GM04503 (cell line): Measurements from ENCODE around the gene SLC44A4.
"Not testable (repeated sequence)": the region's sequence is repeated elsewhere in the genome, so short reads cannot be mapped to it uniquely, and the experiment has no call there.

Experiments
- DNase-seq: peaks from one replicate; pipeline ENCODE4 v3.0.0-alpha.2; 2012; ENCODE audit warnings: low read depth

Gene SLC44A4

DNA sequence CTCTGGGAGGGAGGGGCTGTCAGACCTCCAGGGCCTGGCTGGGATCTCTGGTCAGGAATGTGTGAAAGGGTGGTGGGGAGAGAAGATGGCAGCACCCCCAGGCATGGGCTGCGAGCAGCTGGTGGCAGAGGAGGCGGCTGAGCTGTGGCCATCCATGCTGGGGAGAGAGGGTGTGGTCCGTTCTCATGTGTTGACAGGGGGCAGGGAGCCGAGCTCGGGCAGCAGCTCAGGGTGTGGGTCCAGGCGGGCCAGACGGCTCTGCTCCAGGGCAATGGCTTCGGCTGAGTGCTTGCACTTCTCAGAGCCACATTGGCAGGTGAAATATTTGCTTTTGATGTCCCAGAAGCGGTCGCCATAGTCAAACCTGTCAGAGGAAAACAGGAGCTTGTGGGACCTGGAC is 1.1 kb upstream of the SLC44A4 start:
- DNase-seq, result no peak

GRCh38 chr6:31879143-31879542 is 346 bp upstream of the SLC44A4 start:
- no peak for DNase-seq

DNA sequence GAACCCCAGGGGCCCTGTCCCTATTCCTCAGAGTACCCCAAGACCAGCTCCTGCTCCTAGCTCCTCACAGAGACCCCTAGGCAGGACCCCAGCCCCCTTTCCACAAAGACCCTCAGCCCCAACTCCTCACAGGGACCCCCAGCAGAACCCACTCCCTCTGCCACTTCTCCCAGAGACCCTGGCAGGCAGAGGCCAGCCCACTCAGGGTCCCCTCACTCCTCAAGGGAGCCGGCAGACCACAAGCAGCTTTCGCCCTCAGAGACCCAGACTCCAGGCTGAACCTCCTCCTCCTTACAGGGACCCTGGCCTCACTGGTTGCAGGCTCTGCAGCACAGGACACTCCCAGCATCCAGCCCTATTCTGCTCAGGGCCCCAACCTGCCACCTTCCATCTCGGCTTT is 575 bp downstream of the SLC44A4 start:
- DNase-seq, result no peak

GRCh38 chr6:31877651-31878161 is 1.1 kb downstream of the SLC44A4 start:
- DNase-seq, result no peak

- DNase-seq, result no peak
These were observed 1.6 kb downstream of the SLC44A4 start for GRCh38 chr6:31877125-31877650.

GRCh38 chr6:31876357-31876756 is 2.4 kb downstream of the SLC44A4 start:
- DNase-seq, result no peak

GRCh38 chr6:31875877-31876276 is 2.9 kb downstream of the SLC44A4 start:
- DNase-seq, result no peak

- no peak for DNase-seq
These were observed 3.8 kb downstream of the SLC44A4 start for GRCh38 chr6:31874836-31875572.

GRCh38 chr6:31874084-31874670 is 4.6 kb downstream of the SLC44A4 start:
- DNase-seq, result no peak

GRCh38 chr6:31871046-31871659 is 7.6 kb downstream of the SLC44A4 start:
- DNase-seq, result no peak

- no peak for DNase-seq
These were observed 8.3 kb downstream of the SLC44A4 start for GRCh38 chr6:31870385-31870921.

DNA sequence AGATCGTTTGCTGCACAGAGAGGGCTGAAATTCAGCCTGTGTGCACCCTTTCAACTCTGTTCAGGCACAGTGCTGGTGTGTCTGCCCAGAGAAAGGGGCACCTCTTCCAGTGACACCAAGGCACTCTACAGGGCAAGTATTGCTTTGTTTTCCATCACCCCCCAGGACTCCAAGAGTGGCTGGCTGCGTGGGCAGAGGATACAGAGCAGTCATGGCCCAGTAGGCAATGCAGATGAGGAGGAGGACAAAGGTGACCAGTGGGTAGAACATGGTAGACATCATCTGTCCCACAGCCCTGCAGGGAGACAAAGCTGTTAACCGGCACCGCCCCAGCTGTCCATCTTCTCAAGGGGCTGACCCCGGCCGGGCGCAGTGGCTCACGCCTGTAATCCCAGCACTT is 9.5 kb downstream of the SLC44A4 start:
- DNase-seq, result no peak

DNA sequence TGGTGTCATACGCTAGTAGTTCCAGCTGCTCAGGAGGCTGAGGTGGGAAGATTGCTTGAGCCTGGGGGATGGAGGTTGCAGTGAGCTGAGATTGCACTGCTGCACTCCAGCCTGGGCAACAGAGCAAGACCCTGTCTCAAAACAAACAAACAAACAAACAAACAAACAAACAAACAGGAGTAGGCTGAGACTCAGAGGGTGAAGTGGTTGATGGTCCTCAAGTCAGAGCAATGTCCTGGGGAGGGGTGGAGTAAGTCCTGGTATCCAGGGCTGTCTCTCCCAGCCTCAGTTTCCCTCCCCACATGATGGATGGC is 10.2 kb downstream of the SLC44A4 start:
- DNase-seq, result not testable (repeated sequence)

GRCh38 chr6:31865205-31866118 is 13.3 kb downstream of the SLC44A4 start:
- no peak for DNase-seq

DNA sequence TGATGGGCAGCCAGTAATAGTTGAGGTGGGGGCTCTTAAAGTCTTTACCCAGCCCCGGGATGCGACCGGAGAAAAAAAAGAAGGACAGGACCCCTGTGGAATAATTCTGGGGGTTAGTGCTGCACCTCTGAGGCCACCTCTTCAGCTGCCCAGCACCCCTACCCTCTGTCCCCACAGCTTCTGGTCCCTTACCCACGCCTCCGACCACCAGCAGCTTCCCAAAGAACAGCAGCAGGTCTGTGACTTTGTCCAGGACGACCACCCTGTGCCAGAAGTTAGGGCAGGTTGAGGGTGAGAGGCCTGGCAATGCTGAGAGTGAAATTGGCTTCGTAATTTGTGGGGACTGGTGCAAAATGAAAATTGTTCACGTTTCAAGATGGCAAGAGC is 14.0 kb downstream of the SLC44A4 start:
- no peak for DNase-seq

- not testable (repeated sequence) for DNase-seq
These were observed 14.7 kb downstream of the SLC44A4 start for GRCh38 chr6:31864123-31864562.

DNA sequence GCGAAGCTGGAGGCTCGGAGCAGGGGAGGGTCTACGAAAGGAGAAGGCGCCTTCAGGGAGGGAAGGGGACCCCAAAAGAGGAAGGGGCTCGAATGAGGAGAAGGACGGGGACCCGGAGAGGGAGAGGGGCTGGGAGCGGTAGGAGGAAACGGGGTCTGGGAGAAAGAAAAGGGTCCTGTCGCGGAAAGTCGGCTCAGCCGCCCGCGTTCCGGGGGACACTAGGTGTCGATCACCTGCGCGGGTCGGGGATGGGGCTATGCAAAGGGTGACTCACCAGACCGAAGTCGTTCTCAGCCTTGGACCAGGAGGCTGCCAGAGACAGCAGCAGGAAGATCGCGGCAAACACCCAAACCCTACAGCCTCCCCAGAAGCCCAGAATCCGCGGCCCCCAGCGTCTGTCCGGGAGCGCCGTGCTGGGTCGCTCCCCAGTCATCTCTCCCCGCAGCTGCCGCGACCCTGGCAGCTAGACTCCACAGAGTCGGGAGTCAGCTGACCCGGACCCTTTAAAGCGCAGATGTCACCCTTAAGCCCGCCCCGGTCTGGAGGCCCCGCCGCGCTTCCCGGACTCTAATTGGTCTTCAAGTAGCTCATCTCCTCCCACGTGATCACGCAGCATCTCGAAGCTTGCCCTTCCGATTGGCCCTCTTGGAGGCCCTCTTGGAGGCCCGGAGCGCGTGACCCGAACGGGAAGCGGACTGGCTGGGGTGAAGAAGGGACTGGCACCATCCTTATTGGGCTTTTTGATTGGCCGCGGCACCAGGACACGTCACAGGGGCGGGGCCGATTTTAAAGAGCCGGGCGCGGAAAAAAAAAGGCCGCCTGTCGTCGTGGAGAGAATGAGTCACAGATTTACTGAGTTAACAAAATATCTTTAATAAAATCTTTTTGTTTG is 16.2 kb downstream of the SLC44A4 start, which contains the start of gene NEU1:
Gene NEU1 (minus strand): TSS at position 478 of the 892 bp plus-strand sequence. CDS start 45 bp downstream, at position 433.
- peak; percentile 99 for DNase-seq

- DNase-seq, result no peak
These were observed 16.9 kb downstream of the SLC44A4 start for GRCh38 chr6:31861919-31862343.

DNA sequence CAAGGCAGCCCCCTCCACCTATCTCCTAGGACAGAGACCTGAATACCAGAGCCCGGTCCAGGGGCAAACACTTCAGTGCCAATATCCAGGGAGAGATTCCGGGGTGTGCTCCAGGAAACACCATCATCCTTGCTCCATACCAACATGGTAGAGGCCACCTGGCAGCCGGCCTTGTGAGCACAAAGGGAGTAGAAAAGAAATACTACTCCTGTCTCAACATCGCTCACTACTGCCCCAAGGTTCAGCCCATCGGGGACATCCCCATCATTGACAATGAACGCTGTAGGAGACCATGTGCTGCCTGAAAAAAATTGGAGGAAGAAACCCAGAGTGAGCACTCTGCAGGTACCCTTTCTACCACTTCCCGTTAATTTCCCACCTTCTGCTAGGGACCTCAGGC is 17.6 kb downstream of the SLC44A4 start:
- no peak for DNase-seq

DNA sequence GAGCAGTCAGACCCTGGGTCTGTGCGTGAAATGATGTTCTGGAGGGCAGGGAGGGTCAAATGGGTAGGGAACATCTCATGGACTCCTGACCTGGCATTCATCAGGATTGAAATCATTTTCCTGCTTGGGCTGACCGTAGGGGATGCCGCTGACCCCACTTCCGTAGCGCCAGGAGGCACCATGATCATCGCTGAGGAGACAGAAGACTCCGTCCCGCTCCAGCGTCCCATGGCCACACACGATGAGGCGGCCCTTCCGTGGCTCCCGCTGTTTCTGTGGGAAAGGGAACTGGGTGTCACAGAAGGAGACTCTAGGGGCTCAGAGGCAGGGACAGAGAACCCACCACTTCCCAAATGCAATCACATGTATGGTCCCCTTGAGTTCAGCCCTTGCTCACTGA is 18.4 kb downstream of the SLC44A4 start:
- no peak for DNase-seq

DNA sequence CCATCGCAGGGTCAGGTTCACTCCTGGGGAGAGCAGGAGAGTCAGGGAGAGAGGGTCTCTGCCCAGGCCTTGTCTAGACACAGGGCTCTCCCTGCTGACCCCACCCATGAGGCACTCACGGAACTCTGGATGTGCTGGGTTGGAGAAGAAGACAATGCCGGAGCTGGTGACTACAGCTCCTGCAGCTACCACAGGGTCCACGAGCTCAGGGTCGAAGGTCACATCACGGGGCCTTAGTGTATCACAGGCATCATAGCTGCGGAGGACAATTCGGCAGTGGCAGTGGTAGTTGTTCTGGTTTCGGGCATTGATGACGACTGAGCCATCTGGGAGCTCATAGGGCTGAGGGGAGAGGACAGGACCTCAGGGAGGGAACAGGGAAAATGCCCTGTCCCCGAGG is 18.9 kb downstream of the SLC44A4 start:
- no peak for DNase-seq
